Osteoblast (primary cell): ENCODE data around the gene RAB1A. TPM values are rescaled to one million over a fixed set of nuclear protein-coding genes. Genes with fewer than 3 reads are reported as not detected.
"Not testable (repeated sequence)": the region's sequence is repeated elsewhere in the genome, so short reads cannot be mapped to it uniquely, and the experiment has no call there.

Experiments used
- DNase-seq: peaks from one replicate; pipeline ENCODE4 v3.0.0; 2011; ENCODE audit warnings: low spot score, mixed read lengths; ENCODE audit not compliant: insufficient read length; ENCODE audit errors: missing footprints
- H2AFZ ChIP-seq: 2 replicates; pipeline ENCODE4 v1.6.0; 2011; ENCODE audit warnings: mild to moderate bottlenecking, low read length
- H3K27ac ChIP-seq: 2 replicates; pipeline ENCODE4 v1.5.1; 2011; ENCODE audit warnings: mild to moderate bottlenecking, low read depth, low read length, moderate library complexity
- H3K27me3 ChIP-seq: 2 replicates; pipeline ENCODE4 v1.6.0; 2012; ENCODE audit warnings: mild to moderate bottlenecking, control low read depth, inconsistent platforms, low read length, moderate library complexity; ENCODE audit not compliant: insufficient read depth
- H3K36me3 ChIP-seq: 2 replicates; pipeline ENCODE4 v1.5.1; 2011; ENCODE audit warnings: mild to moderate bottlenecking, low read length, control low read depth, moderate library complexity; ENCODE audit not compliant: insufficient read depth
- H3K4me1 ChIP-seq: 2 replicates; pipeline ENCODE4 v1.5.1; 2011; ENCODE audit warnings: mild to moderate bottlenecking, low read length, control low read depth, moderate library complexity; ENCODE audit not compliant: insufficient read depth
- H3K4me2 ChIP-seq: 2 replicates; pipeline ENCODE4 v1.6.0; 2011; ENCODE audit warnings: mild to moderate bottlenecking, low read length; ENCODE audit not compliant: insufficient read depth
- H3K4me3 ChIP-seq: fragments of 200-600 bp; sonication (generic); 3 replicates; pipeline ENCODE4 v1.5.1; 2012; ENCODE audit warnings: mild to moderate bottlenecking, low read length, inconsistent platforms; ENCODE audit not compliant: insufficient read depth
- H3K79me2 ChIP-seq: 2 replicates; pipeline ENCODE4 v1.6.0; 2012; ENCODE audit warnings: mild to moderate bottlenecking, low read length, control low read depth, inconsistent platforms; ENCODE audit not compliant: insufficient read depth
- H3K9me3 ChIP-seq: 2 replicates; pipeline ENCODE4 v1.5.1; 2011; ENCODE audit warnings: low read depth, low read length, control low read depth
- H4K20me1 ChIP-seq: 2 replicates; pipeline ENCODE4 v1.6.0; 2012; ENCODE audit warnings: mild to moderate bottlenecking, low read length, control low read depth; ENCODE audit not compliant: insufficient read depth
- CTCF ChIP-seq: IDR thresholded peaks from 2 replicates; pipeline ENCODE4 v1.5.1; 2011; ENCODE audit warnings: mild to moderate bottlenecking, low read depth, low read length, moderate library complexity; ENCODE audit errors: extremely low read depth
- total RNA-seq: library from RNA; depleted of rRNA; stranded (reverse); fragments of >200 nt; gene quantifications from 2 replicates; pipeline ENCODE4 v1.2.3, GENCODE V29; 2012

The RAB1A gene
- total RNA-seq, 1 donor: 72.7 TPM

GRCh38 chr2:65129286-65129825 is 550 bp downstream of the RAB1A start:
- no peaks in the 10 kb centered on the region for H3K36me3 ChIP-seq
- H3K79me2 ChIP-seq: peaks cover 61% of the 10 kb centered on the region
- H3K27me3 ChIP-seq: no peaks in the 10 kb centered on the region
- H3K4me3 ChIP-seq: peak overlapping the region; percentile 100
- no peaks in the 10 kb centered on the region for H3K9me3 ChIP-seq
- DNase-seq: peak; percentile 71
- peak overlapping the region; percentile 91 for H3K4me2 ChIP-seq
- H3K27ac ChIP-seq: peak overlapping the region; percentile 98
- TF ChIP-seq CTCF: no peak
- peak overlapping the region; percentile 87 for H2AFZ ChIP-seq
- H4K20me1 ChIP-seq: peaks cover 48% of the 10 kb centered on the region
- H3K4me1 ChIP-seq: peaks cover 40% of the 10 kb centered on the region

GRCh38 chr2:65128297-65129190 is 1.4 kb downstream of the RAB1A start:
- H3K27ac ChIP-seq: peak overlapping the region; percentile 98
- peak overlapping the region; percentile 91 for H3K4me2 ChIP-seq
- no peak for DNase-seq
- peaks cover 69% of the 10 kb centered on the region for H3K79me2 ChIP-seq
- peak overlapping the region; percentile 100 for H3K4me3 ChIP-seq
- no peaks in the 10 kb centered on the region for H3K36me3 ChIP-seq
- peaks cover 41% of the 10 kb centered on the region for H3K4me1 ChIP-seq
- no peaks in the 10 kb centered on the region for H3K9me3 ChIP-seq
- no peak for TF ChIP-seq CTCF
- peaks cover 56% of the 10 kb centered on the region for H4K20me1 ChIP-seq
- H3K27me3 ChIP-seq: no peaks in the 10 kb centered on the region
- H2AFZ ChIP-seq: no peak overlapping the region

- peaks cover 29% of the 10 kb centered on the region for H3K4me1 ChIP-seq
- H3K36me3 ChIP-seq, H3K9me3 ChIP-seq, DNase-seq, H3K27me3 ChIP-seq, H3K4me3 ChIP-seq, H2AFZ ChIP-seq: not testable (repeated sequence)
- H3K79me2 ChIP-seq: peaks cover 95% of the 10 kb centered on the region
- peaks cover 83% of the 10 kb centered on the region for H4K20me1 ChIP-seq
- peak overlapping the region; percentile 91 for H3K4me2 ChIP-seq
- peak overlapping the region; percentile 51 for H3K27ac ChIP-seq
Measured at GRCh38 chr2:65125457-65125856, 4.4 kb downstream of the RAB1A start.

- Histone ChIP-seq H4K20me1 (peaks cover 96% of the 10 kb centered on the region), H3K4me1 (peaks cover 20% of the 10 kb centered on the region), H3K4me2 (no peak overlapping the region), H3K79me2 (peaks cover 99% of the 10 kb centered on the region), H3K27me3 (no peaks in the 10 kb centered on the region), H3K4me3 (no peak overlapping the region), H3K27ac (no peak overlapping the region), H3K36me3 (peaks cover 3% of the 10 kb centered on the region), H2AFZ (no peak overlapping the region), H3K9me3 (no peaks in the 10 kb centered on the region)
- no peak for DNase-seq
- TF ChIP-seq CTCF: no peak
Measured at GRCh38 chr2:65122313-65122712, 7.6 kb downstream of the RAB1A start.
